GM19452 (cell line): ENCODE measurements around the gene ST6GALNAC1.

ENCODE experiments used
- ATAC-seq: cut with Tn5 transposase; IDR thresholded peaks from one replicate; pipeline ENCODE4 v1.9.1; 2021; ENCODE audit not compliant: unreplicated experiment

The ST6GALNAC1 gene, protein sequence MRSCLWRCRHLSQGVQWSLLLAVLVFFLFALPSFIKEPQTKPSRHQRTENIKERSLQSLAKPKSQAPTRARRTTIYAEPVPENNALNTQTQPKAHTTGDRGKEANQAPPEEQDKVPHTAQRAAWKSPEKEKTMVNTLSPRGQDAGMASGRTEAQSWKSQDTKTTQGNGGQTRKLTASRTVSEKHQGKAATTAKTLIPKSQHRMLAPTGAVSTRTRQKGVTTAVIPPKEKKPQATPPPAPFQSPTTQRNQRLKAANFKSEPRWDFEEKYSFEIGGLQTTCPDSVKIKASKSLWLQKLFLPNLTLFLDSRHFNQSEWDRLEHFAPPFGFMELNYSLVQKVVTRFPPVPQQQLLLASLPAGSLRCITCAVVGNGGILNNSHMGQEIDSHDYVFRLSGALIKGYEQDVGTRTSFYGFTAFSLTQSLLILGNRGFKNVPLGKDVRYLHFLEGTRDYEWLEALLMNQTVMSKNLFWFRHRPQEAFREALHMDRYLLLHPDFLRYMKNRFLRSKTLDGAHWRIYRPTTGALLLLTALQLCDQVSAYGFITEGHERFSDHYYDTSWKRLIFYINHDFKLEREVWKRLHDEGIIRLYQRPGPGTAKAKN

DNA sequence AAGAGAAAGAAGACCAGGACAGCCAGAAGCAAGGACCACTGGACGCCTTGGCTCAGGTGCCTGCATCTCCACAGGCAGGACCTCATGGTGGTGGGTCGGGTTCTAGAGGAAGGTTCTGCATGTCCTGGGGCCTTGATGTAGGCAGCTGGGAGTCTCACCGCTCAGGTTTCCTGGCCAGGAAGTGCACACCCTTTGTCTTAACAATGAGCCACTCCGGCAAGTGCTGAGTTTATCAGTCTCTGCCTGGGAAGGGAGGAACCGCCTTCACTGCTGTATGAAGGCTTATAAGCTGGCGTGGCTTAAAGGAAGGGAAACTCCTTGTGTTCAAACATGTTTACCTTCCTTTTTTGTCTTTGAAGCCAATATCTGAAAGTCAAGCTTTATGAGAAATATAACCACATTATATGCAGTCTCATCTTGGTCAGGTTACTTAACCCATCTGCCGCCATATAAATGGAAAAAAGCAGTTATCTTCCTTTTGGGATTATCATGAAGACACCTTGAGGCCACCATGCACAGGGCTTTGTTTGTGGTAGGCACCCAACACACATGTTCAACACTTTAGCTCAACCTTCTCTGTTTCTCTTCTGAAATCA, at the start of gene ST6GALNAC1:
ST6GALNAC1 (minus strand) TSS at position 205 of the 596 bp plus-strand sequence; CDS start at position 86, 119 bp downstream.
- ATAC-seq = no peak

DNA sequence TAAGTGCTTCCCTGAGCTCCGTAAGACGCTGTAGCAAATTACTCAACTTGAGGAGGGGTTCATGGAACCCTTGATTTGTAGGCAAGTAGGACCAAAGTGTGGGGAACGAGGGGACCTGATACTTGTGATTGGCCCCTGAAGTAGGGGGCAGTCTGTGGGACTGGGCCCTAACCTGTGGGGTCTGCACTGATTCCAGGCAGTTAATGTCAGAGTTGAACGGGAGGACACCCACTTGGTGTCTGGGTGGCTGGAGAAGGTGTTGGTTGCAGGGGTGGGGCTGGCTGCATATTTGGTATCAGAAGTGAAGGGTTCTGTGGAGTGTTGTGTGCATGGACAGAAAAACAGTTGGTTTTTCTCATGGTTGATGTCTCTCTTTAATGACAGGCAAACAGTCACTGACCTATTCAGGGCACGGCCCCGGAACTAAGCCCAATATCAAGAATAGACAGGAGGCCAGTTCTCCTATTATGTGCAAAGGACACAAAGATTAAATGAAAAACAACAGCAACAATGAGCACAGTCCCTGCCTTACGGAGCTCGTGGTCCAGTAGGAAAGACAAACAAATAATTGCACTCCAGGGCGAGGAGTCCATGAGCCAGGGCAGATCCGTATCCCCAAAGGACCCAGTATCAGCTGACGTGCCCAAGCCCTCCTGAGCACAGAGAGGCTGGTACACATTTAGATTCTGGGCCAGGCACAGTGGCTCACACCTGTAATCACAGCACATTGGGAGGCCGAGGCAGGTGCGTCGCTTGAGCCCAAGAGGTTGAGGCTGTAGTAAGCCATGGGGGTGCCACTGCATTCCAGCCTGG, 48.0 kb upstream of the ST6GALNAC1 start:
- no peak for ATAC-seq

DNA sequence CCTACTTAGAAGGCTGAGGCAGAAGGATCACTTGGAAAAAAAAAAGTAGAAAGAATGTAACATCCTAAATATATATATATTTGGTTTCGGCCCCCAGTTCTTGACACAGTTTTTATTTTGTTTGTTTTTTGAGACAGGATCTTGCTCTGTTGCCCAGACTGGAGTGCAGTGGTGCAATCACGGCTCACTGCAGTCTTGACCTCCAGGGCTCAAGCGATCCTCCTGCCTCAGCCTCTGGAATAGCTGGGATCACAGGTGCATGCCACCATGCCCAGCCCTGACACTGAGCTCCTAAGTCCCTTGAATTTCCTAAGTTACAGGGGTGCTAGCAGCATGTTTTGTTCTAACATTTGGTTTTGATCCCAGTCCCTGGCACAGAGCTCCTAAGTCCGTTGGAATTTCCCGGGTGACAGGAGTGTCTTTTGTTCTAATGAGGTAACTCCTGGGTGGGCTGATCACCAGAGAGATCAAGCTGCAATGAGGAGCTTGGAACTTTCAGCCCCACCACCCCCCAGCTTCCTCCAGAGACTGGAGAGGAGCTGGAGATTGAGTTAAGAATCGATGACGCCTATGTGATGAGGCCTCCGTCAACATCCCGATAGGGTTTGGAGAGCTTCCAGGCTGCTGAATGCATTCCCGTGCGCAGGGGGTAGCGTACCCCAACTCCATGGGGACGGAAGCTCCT, 47.2 kb upstream of the ST6GALNAC1 start:
- ATAC-seq = no peak

DNA sequence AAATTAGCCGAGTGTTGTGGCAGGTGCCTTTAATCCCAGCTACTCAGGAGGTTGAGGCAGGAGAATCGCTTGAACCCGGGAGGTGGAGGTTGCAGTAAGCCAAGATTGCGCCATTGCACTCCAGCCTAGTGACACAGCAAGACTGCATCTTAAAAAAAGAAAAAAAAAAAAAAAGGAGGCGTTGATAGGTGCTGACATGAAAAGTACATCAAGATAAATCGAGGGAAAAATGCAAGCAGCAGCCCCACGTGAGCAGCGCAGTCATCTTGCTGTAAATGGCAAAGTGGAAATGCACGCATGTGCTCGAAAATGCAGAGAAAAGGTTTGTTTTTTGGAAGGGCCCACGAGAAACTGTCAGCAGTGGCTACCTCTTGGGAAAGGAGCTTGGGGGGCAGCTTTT, 46.3 kb upstream of the ST6GALNAC1 start:
- ATAC-seq = no peak

DNA sequence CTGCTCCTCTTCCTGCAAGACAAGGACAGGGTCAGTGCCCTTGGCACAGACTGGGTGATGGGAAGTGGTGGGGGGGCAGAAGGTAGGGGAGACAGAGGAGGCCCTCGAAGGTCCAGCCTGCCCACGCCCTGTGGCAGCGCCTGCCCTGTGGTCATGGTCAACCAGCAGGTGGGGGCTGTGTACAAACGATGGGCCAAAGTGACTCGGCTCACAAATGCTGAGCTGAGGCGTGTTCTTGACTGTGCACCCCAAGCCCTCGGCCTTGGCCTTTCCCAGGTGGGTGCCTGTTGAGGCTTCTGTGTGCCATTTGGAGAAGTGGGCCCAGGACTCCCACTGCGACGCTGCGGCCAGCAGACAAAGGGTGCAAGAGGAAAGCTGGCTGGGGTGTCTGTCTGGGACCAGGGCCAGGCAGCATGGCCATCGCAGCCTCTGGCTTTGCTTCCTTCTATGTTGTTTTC, 44.6 kb upstream of the ST6GALNAC1 start:
- no peak for ATAC-seq

DNA sequence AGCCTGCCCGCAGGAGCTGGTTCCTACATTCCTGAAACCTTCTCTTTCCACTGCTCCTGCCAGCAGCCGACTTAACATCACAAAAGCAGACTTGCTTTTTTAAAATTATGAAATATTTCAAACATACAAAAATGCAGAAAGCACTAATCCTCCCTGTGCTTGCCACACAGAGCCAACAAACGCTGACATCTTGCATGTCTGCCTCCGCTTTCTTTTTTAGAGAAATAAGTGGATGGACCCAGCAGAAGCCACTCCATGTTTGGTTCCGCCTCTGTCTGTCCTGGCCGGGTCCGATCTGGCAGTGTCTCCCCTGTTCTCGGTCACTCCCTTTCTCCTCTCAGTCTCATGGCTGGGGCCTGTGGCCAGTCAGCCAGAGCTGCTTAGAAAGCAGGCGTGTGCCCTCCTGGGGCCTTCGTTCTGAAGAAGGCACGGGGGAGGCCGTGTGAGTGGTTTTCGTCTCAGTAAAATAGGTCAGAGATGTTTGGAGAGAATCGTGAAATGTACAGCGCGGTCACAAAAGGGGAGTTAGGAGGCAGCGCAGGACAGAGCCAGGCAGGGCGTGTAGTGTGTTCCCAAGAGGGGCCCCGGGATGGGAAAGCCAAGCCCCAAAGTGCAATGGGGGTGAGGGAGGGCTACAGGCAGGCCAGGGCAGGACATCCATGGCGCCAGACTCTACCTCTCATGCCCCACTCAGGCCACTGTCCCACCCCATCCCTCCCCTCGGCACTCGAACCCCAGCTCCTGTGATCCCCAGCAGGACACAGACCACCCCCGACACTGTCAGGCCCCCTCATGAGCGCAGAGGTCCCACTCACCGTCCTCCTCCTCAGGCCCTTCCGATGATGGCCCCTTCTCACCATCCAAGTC, 44.0 kb upstream of the ST6GALNAC1 start:
- no peak for ATAC-seq

DNA sequence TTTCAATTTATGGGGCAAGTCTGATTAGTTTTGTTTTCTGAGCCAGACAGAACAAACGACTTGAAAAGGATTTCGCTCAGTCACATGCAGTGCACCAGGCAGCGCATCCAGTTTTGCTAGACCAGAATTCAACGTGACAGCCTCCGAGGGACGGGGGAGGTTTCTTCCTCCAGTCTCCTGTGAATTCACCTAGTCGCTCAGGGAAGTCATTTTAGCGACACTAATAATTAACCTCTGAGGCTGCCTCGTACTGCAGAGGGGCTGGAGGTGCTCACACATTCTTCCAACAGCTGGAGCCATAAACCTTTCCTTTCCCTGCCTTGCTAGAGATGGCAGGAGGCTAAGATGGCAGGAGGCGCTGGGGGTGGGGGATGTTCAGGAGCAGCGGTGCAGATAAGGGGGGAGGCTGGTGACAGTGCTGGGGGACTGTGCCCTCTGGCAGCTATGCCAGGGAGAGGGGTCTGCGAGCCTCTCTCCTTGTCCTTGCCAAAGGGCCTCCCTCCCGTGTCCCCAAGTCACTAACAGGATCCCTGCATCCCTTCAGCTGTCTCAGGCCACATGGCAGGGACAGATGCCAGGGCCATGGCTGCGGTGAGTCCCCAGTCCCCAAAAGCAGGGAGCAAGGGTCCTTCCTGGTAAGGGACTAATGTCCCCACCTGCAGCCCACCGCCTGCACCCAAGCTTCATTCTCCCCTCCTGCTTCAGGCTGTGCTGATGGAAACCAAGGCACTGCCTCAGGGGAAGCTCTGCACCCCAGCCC, 43.2 kb upstream of the ST6GALNAC1 start:
- no peak for ATAC-seq

DNA sequence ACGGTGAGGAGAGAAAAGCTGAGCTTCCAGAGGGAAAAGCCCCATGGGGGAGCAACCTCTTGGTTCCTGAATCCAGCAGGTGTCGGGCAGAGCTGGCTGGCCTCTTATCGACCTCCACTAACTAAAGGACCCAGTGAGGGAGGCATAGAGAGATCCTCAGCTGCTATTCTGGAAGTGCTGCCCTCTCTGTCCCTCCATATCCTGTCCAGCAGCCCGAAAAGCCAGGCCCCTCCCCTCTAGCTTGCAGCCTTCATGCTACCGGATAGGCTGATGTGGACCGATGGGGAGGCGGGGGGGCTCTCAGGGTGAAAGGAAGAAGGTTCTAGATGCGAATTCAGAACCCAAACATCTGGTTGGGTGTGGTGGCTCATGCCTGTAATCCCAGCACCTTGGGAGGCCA, 42.3 kb upstream of the ST6GALNAC1 start:
- ATAC-seq = no peak

DNA sequence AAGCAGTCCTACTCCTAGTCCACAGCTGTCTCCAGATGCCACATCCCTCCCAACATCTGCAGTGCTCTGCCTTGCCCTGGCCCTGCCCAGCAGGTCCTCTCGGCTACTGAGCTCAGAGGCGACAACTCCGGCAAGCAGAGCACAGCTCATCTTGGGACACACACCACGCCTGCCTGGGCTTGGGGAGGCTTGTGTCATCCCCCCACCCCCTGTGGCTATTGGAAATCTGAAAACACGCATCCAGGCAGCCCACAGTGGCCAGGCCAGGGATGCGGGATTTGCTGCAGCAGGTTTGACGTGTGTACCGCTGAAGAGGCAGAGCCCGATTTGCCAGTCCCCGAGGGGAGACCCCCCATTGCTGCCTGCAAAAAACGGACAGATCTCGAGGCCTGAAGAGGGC, 41.8 kb upstream of the ST6GALNAC1 start:
- no peak for ATAC-seq

DNA sequence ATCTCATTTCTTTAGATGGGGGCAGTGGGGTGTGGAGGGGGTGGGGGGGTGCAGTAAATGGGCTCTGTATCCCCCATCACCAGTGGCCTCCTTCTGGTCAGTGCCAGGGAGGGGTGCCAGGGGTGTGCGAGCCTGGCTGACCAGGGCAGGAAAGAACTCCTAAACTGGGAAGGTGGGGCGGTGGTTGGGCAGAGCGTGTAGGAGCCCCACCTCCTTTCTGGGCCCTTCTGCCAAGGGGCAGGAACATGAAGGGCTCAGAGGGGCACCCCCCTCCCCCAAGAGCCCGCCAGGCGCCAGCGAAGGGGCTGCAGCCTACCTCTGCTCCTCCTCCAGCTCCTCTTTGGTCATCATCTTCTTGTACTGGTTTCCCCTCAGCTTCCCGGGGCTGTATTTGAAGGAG, 41.2 kb upstream of the ST6GALNAC1 start:
- no peak for ATAC-seq

DNA sequence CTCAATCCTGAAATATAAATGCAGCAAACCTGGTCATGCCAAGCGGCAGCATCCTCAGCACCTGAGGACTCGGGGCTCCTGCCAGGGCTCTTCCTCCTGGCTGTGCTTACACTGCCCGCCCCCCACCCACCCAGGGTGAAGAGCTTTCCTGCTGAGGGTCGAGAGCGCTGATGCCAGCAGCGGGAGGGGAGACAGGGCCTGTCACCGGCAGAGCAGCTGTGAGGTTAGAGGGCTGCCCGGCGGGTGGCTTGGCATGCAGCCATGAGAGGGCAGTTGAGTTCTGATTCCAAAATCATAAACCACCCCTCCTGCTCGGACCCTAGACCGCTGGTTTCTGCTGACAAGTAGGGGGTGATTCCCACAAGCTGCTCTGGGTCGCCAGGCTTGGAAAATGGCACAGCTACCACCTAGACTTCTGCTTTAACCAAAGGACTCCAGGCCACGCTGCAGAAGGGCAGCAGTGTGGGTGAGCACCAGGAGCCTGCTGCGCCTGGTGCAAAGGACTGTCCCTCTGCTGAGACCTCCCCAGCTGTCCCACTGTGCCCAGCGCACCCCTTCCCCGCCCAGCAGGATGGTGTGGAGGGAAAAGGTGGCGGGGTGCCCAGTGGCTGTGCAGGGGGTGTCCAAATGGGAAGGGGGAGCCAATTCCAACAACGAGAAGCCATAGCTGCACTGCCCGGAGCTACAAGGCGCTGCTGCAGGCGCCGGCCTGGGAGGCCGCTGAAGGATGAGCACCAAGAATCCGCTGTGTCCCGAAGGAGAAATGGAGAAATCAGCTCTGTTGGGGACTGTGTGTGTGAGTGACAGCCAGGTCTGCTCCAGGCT, 40.6 kb upstream of the ST6GALNAC1 start:
- no peak for ATAC-seq

DNA sequence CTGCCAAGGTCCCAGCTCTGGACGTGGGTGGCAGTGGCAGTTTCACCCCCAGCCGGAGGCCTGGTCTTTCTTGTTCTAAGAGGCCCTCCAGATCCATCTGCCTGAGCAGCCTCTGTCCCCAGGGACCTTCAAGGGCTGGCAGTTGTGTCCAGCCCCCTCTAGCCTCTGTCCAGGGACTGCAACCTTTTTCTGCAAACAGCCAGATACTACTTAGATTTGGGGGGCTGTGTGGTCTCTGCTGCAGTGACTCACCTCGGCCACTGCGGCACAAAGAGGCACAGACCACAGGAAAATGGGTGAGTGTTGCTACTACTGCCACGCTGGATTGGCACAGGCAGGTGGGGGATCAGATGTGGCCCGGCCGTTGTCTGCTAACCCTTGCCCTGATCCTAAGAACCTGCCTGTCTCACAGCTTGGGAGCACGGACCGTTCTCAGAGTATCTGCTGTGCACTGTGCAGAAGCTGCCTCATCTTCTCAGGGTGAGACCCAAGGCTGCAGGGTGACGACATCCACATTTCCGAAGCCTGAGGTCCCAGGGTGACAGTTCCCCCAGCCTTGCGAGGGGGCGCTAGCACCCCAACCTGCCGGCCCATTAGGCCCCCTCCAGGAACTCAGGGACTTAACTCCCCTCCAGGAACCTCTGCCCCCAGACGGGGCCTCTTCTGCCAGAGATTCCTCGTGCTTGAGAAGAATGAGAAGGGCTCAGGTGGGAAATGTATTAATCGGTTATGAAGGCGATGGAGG, 39.6 kb upstream of the ST6GALNAC1 start:
- no peak for ATAC-seq

DNA sequence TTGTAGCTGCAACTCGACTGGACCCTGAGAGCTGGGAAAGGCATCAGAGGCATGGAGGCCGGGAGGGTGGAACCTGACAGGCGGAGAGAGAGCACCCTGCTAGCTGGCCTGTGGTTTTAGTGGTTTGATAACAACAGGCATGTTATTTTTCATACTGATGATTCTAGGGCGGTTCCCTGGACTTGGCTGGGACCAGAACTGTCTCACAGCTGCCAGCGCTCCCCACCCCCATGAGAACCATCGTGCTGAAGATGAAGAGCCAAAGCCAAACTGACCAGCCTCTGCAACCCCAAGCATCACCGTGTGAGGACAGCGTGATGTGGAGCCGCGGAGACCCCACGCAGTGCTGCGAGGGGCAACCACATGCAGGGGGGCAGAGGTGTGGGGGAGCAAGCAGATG, 38.7 kb upstream of the ST6GALNAC1 start:
- ATAC-seq = no peak

DNA sequence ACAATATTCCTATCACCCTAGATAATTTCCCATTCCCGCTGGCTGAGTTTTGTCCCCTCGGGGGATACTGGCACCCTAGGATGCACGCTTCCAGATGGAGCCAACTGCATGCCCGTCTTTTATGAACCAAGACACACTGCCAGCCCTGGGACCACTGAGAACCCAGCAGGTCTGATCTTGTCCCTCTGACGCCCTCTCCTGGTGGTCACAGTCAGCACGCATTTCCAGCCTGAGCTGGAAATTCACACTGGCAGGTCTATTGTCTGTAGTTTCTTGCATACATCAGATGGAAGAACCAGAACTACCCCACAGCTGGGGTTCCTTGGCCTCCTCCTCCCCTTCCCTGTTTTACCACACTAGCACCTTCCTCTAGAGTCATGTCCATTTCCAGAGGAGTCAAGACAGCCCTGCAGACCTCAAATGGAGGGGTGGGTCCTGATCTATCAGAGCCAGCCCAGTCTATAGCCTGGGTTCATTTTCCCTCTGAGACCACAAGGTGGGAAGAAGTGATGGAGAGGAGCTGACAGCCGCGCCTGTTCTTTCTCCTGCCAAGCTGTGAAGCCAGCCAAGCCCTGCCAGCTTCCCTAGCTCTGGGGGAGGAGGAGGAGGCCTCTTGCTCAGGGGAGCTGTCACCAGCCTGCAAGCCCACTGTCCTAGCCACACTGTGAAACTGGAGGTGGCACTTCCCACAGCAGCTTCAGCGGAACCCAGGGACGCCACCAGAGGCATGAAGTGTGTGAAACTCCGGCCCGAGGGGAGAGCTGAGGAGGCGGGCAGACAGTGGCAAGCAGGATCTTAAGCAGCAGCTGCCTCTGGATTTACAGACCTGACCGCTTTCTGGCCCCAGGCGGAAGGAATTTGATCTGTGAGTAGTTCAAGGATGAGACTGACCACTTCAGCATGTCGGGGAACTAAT, 37.9 kb upstream of the ST6GALNAC1 start:
- no peak for ATAC-seq

DNA sequence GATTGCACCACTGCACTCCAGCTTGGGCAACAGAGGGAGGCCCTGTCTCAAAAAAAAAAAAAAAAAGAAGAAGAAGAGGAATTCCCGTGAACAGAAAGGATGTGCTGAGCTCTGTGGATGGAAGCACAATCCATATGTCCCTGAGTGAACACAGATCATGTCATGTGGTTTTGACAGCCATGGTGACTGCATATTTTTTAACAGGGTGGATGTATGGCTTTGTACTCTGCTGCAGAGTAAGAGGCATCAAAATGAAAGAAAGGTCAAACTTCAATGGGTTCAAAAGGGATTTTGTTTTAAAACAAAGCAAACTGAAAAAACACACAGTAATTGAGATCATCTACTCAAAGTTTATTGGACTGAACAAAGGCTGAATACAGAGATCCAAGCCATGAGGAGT, 35.7 kb upstream of the ST6GALNAC1 start:
- no peak for ATAC-seq

DNA sequence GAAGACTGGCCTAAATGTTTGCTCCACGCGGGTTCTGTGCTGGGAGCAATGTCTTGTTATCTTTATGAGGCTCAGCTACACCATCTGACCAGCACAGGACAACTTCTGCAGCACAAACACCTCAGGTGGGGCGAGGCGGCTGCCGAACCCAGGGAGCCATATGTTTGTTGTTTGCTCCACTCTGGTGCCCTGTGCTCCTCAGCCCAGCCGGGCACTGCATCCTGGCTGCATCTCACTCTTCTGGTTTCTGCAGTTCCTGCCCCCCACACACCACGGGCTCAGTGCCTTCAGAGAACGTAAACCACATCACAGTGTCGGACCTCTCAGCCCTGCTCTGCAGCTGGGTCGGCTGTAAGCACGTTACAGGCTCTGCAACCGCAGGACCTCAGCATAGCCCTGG, 34.8 kb upstream of the ST6GALNAC1 start:
- ATAC-seq = no peak
